Activated CD4-positive, CD25-positive, alpha-beta regulatory T cell (primary cell): ENCODE data around the gene TFR2.

Experiments
- DNase-seq, 4 experiments: peaks; one replicate each; lab custom pipeline; 2025; lab: John Stamatoyannopoulos, UW

Gene TFR2

GRCh38 chr7:100641463-100641859 lies at the start of gene TFR2:
TSS of gene TFR2 (minus strand) at chr7:100641552. CDS start at chr7:100641509, 43 bp downstream.
- no peak for DNase-seq

DNA sequence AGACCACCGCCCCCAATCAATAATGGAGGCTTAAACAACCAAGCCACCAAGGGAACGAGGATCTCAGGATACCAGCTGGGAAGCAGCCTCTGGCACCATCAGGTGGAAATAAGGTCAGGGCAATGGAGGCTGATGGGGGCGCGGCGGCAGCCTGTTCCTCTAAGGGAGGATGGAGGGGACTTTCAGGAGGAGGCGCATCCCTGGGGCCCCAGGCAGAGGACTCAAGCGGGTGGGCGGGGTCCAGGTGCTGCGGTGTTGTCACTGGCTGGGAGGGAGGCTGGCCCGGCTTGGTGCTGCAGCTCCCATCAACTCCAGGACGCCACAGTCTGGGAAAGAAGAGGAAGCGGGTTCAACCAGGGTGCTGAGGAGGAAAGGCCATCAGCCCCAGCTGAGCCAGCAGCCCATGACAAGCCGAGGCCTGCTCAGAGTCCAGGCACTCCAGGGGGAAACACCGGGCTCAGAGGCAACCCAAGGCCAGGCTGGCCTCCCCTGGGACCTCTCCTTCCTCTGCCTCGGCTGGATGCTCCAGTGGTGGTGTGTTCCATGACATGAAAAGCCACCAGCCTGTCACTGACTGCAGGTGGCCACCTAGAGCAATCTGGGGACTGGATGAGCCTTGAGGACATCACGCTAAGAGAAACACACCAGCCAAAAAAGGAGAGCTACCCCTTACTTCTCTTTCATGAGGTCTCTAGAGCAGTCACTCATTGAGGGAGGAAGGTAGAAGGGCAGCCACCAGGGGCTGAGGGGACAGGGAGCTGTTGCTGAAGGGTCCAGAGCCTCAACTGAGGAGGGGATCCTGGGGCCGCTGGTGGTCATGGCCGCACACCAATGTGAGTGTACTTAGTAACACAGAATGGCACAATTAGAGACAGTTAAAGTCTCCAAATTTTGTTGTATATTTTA lies 48.1 kb upstream of the TFR2 start:
- DNase-seq = no peak

- DNase-seq = no peak
Observed at GRCh38 chr7:100688326-100688860, 47.0 kb upstream of the TFR2 start.

DNA sequence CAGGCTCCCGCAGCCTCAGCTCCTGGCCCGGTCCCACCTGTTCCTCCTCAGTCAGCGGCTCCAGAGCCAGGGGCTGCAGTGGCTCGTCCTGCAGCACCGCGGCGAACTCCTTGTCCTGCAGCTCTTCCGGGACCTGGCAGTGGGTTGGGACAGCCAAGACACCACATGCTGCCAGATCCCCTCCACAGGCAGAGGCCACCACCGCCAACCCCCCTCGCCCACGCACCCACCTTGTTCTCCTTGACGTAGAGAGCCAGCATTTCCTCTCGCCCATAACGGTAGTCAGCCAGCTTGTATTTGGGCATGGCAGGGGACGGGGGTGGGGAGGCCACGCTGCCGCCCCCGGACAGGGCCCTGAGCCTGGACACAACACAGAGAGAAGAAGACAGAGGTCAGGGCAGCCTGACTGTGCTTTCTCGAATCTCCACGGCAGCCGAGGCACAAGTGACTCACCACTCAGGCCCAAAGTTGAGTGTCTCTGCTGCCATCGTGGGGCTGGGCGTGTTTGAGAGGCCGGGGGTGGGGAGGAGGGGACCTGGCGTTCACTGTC lies 46.5 kb upstream of the TFR2 start:
- DNase-seq = no peak

DNA sequence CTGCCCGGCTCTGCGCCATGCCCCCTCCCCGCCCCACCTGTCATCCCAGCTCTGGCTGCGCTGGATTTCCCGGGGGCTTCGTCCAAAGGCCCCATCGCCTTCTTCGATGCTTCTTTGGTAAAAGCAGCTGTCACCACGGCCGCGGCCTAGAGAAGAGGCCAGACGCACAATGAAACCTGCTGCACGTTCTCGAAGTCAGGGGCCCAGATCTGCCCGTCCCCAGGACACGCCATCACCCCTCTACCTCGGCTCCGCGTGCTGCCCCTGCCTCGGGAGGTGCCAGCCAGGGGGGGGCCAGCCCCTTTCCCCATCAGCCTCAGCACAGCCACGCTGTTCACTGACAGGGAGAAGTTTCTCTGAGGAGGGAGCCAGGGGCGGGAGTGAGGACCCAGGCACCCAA lies 45.9 kb upstream of the TFR2 start:
- DNase-seq = no peak

- no peak for DNase-seq
Observed at GRCh38 chr7:100686822-100687211, 45.5 kb upstream of the TFR2 start.

DNA sequence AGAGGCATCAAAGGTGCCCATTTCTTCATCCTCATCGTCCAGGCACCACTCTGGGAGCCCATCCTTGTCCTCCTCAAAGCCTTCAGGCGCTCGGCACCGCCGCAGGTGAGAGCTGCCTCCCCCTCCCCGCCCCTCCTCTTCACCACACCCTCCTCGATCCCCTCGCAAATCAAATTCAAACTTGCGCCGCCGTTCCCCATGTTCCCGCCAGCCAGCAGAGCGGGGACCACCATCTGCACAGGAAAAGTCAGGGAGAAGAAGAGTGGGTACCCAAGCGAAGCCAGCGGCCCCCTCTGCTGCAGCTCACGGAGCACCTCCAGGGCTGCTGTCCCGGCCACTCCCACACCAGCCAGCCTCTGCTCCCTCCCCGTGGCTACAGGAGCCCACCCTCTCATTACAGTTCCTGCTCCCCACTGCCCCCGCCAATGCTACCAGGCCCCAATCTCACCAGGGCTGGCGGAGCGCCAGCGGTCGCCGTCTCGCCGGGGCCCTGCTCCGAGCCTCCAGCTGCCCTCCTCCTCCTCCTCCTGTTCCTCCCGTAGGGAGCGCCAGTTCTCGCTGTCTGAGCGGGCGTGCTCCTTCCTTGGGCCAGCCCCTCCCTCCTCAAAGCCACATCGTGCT lies 45.0 kb upstream of the TFR2 start:
- DNase-seq = no peak

- DNase-seq = no peak
Observed at GRCh38 chr7:100685631-100686145, 44.3 kb upstream of the TFR2 start.

- no peak for DNase-seq
Observed at GRCh38 chr7:100685049-100685605, 43.8 kb upstream of the TFR2 start.

- no peak for DNase-seq
Observed at GRCh38 chr7:100684534-100685042, 43.2 kb upstream of the TFR2 start.

DNA sequence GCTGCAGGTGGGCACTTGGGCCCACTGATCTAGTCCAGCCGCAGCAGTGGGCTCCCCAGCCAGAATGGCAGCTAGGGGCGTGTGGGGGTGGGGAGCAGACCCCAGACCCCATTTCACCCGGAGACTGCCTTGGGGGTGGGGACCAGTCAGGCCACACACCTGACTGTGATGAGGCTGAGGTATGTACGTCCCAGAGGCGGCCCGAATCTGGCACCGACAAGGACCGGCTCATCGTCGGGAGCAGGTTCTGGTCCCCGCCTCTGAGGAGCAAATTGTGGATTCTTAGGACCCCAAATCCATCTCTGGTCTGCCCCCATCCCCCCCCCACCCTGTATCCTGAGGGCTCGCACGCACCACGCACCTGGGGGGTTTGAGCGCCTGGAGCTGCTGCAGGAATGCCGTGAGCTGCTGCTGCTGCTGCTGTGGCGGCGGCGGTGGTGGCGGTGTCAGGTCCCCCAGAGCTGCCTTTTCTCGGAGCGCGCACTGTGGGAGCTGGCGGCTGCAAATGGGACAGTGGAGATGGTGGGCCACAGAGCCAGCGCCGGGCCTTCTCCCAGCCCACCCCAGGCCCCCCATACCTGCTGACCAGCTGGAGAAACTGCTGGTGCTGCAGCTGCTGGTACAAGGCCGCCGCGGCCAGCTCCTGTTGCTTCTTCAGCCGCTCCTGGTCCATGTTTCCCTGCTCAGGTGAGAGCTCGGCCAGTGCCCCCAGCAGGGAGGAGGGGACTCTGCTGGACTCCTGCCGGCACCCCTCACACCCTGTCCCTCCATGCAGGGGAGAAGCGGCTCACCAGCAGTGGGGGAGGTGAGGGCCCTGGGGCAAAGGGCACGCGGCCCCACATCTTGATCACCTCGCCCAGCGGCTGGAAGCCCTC lies 42.5 kb upstream of the TFR2 start:
- no peak for DNase-seq

GRCh38 chr7:100682991-100683658 lies 41.8 kb upstream of the TFR2 start:
- DNase-seq = no peak

DNA sequence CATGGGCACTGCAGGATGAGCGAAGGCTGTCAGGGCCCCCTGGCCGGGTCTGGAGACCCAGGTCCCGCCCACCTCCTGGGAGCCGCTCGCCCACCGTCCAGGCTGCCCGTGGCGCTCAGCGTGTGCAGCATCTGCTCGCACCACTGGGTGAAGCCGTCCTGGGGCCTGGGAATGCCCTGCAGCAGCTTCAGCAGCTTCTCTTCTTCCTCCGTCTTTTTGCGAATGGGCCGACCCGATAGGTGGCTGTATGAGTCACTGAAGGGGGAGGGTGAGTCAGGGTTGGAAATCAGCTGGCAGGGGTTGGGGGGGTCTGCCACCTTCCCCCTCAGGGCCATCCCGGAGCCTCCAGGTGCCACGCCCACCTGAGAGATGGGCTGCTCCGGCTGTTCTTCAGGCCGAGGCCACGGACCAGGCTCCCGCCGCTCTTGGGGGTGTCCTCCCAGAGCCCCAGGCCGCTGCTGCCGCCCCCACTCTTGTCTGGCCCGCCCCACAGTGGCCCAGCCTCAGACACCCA lies 40.9 kb upstream of the TFR2 start:
- no peak for DNase-seq

GRCh38 chr7:100681491-100682227 lies 40.3 kb upstream of the TFR2 start:
- DNase-seq = no peak

- DNase-seq = no peak
Observed at GRCh38 chr7:100680576-100681271, 39.4 kb upstream of the TFR2 start.

DNA sequence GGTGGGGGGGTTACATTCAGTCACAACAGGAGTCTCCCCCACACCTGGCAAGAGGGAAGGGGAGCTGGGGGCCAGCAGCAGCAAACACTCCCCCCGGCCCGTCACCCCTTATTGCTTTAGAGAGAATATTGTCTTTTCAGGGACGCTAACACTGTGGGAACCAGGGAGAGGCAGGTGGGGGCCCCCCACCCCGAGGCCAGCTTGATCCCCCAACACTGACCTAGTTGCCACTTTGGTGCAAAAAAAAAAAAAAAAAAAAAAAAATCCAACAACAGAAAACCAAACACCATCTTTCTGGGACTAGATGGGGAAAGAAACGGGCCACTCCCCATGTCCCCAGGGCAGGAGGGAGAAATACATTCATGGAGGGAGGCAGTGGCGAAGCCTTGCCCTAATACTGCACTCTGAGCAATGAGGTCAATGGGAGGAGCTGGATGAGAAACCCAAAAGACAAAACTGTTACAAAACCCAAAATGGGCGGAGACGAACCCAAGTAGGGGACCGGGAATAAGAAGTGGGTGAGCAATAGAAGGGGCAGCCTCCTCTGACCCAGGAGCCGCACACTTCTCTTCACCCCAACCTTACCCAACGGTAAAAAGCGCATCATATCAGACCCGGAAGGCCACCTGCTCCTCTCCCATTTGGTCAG lies 38.7 kb upstream of the TFR2 start:
- DNase-seq = no peak

GRCh38 chr7:100679129-100679926 lies 38.0 kb upstream of the TFR2 start:
- no peak for DNase-seq
